Spleen (tissue), 11 donors: ENCODE measurements around the gene KCNJ16. TPM values are rescaled to one million over a fixed set of nuclear protein-coding genes. Genes with fewer than 3 reads are reported as not detected.

Source experiments
- DNase-seq: peaks from one replicate; pipeline ENCODE4 v3.0.0-alpha.2; 2020
- H3K27ac ChIP-seq, 8 donors: fragments of 200-600 bp; sonication (generic) in 7 of 8; 1 replicate in 4 of 8; 2 replicates in 4 of 8; pipeline versions ENCODE4 v1.5.0 to v1.8.0; 2016 to 2021; ENCODE audit warnings: inconsistent platforms in 4 of 8, mild to moderate bottlenecking in 4 of 8, moderate library complexity in 1 of 8
- H3K27me3 ChIP-seq, 7 donors: fragments of 200-600 bp; sonication (generic) in 6 of 7; replicated peaks in 1 of 7; 1 replicate in 4 of 7; 2 replicates in 3 of 7; pipeline versions ENCODE4 v1.5.0 to v1.8.0; 2016 to 2021; ENCODE audit warnings: inconsistent platforms in 3 of 7, mild to moderate bottlenecking in 1 of 7
- H3K36me3 ChIP-seq, 6 donors: fragments of 200-600 bp; sonication (generic) in 5 of 6; 1 replicate in 4 of 6; 2 replicates in 2 of 6; pipeline versions ENCODE4 v1.5.0 to v1.8.0; 2016 to 2021; ENCODE audit warnings: inconsistent platforms in 2 of 6
- H3K4me1 ChIP-seq, 6 donors: fragments of 200-600 bp; sonication (generic) in 5 of 6; 1 replicate in 3 of 6; 2 replicates in 3 of 6; pipeline versions ENCODE4 v1.5.0 to v1.8.0; 2016 to 2021; ENCODE audit warnings: inconsistent platforms in 3 of 6
- H3K4me3 ChIP-seq, 8 donors: fragments of 200-600 bp; sonication (generic) in 7 of 8; 1 replicate in 4 of 8; 2 replicates in 4 of 8; pipeline versions ENCODE4 v1.5.0 to v1.8.0; 2016 to 2021; ENCODE audit warnings: inconsistent platforms in 4 of 8, mild to moderate bottlenecking in 4 of 8, moderate library complexity in 2 of 8
- H3K9me3 ChIP-seq, 8 donors: fragments of 200-600 bp; sonication (generic) in 7 of 8; 1 replicate in 4 of 8; 2 replicates in 4 of 8; pipeline versions ENCODE4 v1.5.0 to v1.8.0; 2016 to 2021; ENCODE audit warnings: inconsistent platforms in 4 of 8
- POLR2A ChIP-seq, 3 donors: fragments of 450-650 bp; IDR thresholded peaks; one replicate each; pipeline ENCODE4 v1.5.1; 2017; ENCODE audit warnings: antibody characterized with exemption in 3 of 3, mild to moderate bottlenecking in 1 of 3
- POLR2AphosphoS5 ChIP-seq, 3 donors: sonication (generic); formaldehyde crosslinking; IDR thresholded peaks; one replicate each; pipeline ENCODE4 v1.5.1; 2017; ENCODE audit warnings: antibody characterized with exemption in 3 of 3
- WGBS, 5 donors: extraction: QIAGEN DNeasy Blood & Tissue Kit in 3 of 5; methylation state at CpG; one replicate each; pipeline versions ENCODE4 v1.1.5 to v1.1.7; 2013 to 2018; 5-methylcytosine and 5-hydroxymethylcytosine counted together
- intact Hi-C: fragments of 100-400 bp; cut with DNase I; formaldehyde crosslinking; loops from one replicate; pipeline ENCODE4 v1.15.0; 2023; ENCODE audit warnings: low total_unique reads
- polyA plus RNA-seq, 3 donors: library from polyadenylated mRNA; stranded (reverse); fragments of 200-250 nt; gene quantifications; one replicate each; pipeline ENCODE4 v1.2.1, GENCODE V29; 2013
- total RNA-seq, 7 donors: library from RNA; depleted of rRNA in 3 of 7; stranded (reverse); fragments of >200 nt in 3 of 7; fragmentation: NEBNext Ultra II Directional in 4 of 7; extraction: Animal tissue kit (Norgen Biotek cat#: 25700) in 4 of 7; gene quantifications; one replicate each; pipeline versions ENCODE4 v1.1.0 to v1.2.1, GENCODE V29; 2016 to 2021
- TF ChIP-seq, protein P1 (sequence below), 11 experiments: fragments of 200-600 bp in 7 of 11; fragments of 450-650 bp in 4 of 11; sonication (generic) in 4 of 11; IDR thresholded peaks in 8 of 11; conservative IDR thresholded peaks in 3 of 11; 1 replicate in 7 of 11; 2 replicates in 4 of 11; pipeline versions ENCODE4 v1.4.0 to v1.8.0; 2016 to 2021; ENCODE audit warnings: antibody characterized with exemption in 11 of 11, inconsistent platforms in 4 of 11, mild to moderate bottlenecking in 1 of 11
- donor health status: healthy with polysubstance abuse.
- donor health status: DM: no; HTN: no; CAD: no; lungs with moderate emphysema.
- donor health status: DM: no; HTN: no; CAD: no.
- donor health status: Bipolar disorder and iron deficiency.
- donor health status: healthy.
- donor health status: DM: no; HTN: no; CAD: no.
- donor health status: DM: yes; HTN: yes; CAD: no.

The KCNJ16 gene
- total and polyA plus RNA-seq, 10 donors, result 0.12 to 2.2 (median 0.86) TPM

DNA sequence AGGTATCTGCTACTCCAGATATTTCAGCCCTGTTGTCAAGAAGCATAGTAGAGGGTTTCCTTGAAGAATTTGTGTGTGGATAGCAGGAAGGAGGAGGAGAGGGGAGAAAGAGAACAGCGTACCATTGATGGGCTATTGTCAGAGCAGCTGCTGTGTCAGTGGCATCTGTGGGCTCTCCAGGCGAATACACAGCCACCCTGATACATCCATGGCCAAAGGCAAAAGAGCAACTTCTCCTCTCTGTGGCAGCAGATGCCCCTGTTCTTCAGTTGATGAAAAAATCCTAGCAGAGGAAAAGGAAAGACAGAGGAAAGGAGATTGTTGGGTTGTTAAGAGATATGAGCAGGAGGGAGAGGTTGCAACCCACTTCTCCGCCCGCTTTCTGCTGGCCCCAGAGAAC, 82.1 kb downstream of the KCNJ16 start:
- WGBS, 5 donors, result 84 to 97% (median 93%) methylated on average over 4 of the region's 4 CpGs
- Histone ChIP-seq H3K9me3 (no peaks in the 10 kb centered on the region), H3K4me3 (no peak overlapping the region), H3K27me3 (no peaks in the 10 kb centered on the region), H3K4me1 (no peaks in the 10 kb centered on the region), H3K27ac (no peak overlapping the region), H3K36me3 (no peaks in the 10 kb centered on the region)
- no peak for DNase-seq
- TF ChIP-seq POLR2A (IDR thresholded peaks at IDR 0.05), result no peak
- no peak for TF ChIP-seq POLR2AphosphoS5 (IDR thresholded peaks at IDR 0.05)
- TF ChIP-seq, protein P1, sequence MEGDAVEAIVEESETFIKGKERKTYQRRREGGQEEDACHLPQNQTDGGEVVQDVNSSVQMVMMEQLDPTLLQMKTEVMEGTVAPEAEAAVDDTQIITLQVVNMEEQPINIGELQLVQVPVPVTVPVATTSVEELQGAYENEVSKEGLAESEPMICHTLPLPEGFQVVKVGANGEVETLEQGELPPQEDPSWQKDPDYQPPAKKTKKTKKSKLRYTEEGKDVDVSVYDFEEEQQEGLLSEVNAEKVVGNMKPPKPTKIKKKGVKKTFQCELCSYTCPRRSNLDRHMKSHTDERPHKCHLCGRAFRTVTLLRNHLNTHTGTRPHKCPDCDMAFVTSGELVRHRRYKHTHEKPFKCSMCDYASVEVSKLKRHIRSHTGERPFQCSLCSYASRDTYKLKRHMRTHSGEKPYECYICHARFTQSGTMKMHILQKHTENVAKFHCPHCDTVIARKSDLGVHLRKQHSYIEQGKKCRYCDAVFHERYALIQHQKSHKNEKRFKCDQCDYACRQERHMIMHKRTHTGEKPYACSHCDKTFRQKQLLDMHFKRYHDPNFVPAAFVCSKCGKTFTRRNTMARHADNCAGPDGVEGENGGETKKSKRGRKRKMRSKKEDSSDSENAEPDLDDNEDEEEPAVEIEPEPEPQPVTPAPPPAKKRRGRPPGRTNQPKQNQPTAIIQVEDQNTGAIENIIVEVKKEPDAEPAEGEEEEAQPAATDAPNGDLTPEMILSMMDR (IDR thresholded peaks at IDR 0.05 in 8 of 11, conservative IDR thresholded peaks at IDR 0.05 in 3 of 11), result no peak
- intact Hi-C loops, result no loop called here

DNA sequence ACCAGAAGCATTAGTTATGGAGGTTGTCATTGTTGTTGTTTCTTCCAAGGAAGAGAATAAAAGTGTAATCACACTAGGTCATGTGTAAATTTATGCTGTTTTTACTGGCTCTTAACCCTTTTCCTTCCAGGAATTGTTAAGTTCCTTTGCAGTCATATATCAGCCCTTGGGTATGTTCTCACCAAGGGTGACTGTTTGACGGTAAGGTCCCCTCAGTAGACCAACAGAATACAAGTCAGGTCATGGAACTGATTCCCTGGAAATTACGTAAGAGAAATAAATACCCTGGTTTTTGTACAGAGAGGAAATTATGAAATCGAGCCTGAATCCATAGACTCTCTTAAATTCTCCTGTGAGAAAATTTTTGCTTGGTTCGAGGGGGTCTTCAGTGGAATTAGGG, 83.2 kb downstream of the KCNJ16 start:
- DNase-seq, result no peak
- no peak overlapping the region for H3K4me3 ChIP-seq
- H3K36me3 ChIP-seq, result no peaks in the 10 kb centered on the region
- no peak overlapping the region for H3K27ac ChIP-seq
- intact Hi-C loops, result no loop called here
- TF ChIP-seq, protein P1 (IDR thresholded peaks at IDR 0.05 in 8 of 11, conservative IDR thresholded peaks at IDR 0.05 in 3 of 11), result no peak
- TF ChIP-seq POLR2AphosphoS5 (IDR thresholded peaks at IDR 0.05) (no peak), POLR2A (IDR thresholded peaks at IDR 0.05) (no peak)
- no peaks in the 10 kb centered on the region for H3K9me3 ChIP-seq
- WGBS, 5 donors, result 47 to 68% (median 50%) methylated on average over 4 of the region's 4 CpGs
- H3K4me1 ChIP-seq, result no peaks in the 10 kb centered on the region
- no peaks in the 10 kb centered on the region for H3K27me3 ChIP-seq

DNA sequence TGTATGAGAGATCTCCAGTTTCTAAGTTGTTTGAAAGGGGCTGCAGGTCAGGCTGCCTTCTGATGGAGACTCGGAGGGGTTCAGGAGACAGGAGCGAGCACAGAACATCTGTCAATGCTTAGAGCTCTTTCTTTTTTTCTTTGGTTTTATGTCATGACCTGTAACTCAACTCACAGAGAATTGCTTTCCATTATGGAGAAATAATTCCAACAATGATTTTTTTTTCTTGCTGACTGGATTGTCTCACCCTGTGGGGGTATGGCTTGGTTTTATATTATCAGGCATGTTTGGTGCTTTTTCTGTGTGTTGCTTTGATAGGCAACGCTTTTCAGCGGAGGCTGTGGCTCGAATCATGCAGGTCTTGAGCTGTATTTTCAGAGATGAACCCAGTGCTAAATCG, 83.6 kb downstream of the KCNJ16 start:
- no peaks in the 10 kb centered on the region for H3K4me1 ChIP-seq
- 81 to 91% (median 87%) methylated on average over 6 of the region's 6 CpGs for WGBS, 5 donors
- no peak overlapping the region for H3K4me3 ChIP-seq
- no peak overlapping the region for H3K27ac ChIP-seq
- no peak for DNase-seq
- no peaks in the 10 kb centered on the region for H3K9me3 ChIP-seq
- H3K27me3 ChIP-seq, result no peaks in the 10 kb centered on the region
- intact Hi-C loops, result no loop called here
- no peaks in the 10 kb centered on the region for H3K36me3 ChIP-seq
- TF ChIP-seq, protein P1 (IDR thresholded peaks at IDR 0.05 in 8 of 11, conservative IDR thresholded peaks at IDR 0.05 in 3 of 11), result no peak
- TF ChIP-seq POLR2AphosphoS5 (IDR thresholded peaks at IDR 0.05), result no peak
- no peak for TF ChIP-seq POLR2A (IDR thresholded peaks at IDR 0.05)

DNA sequence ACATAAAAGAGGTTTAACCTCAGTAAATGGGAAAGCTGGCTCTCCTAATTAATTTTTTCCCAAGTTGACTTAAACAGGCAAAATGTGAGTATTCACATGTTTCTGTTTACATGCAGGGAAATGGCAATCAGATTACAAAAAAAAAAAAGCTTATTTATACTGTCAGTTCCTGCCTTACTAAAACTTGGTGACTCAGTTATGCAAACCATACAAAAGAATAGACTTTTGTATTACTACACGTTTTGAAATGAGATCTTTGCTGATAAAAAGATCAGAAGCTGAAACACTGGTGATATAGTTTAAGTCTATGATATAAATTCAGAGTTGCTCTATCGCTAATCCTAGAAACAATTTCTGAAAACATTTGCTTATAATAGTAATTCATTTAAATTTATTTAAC, 85.0 kb downstream of the KCNJ16 start:
- 70 to 79% (median 75%) methylated on average over 2 of the region's 2 CpGs for WGBS, 5 donors
- Histone ChIP-seq H3K4me1 (no peaks in the 10 kb centered on the region), H3K4me3 (no peak overlapping the region), H3K27ac (no peak overlapping the region), H3K9me3 (no peaks in the 10 kb centered on the region), H3K27me3 (no peaks in the 10 kb centered on the region), H3K36me3 (no peaks in the 10 kb centered on the region)
- DNase-seq, result no peak
- intact Hi-C loops, result no loop called here
- TF ChIP-seq POLR2A (IDR thresholded peaks at IDR 0.05) (no peak), POLR2AphosphoS5 (IDR thresholded peaks at IDR 0.05) (no peak)
- TF ChIP-seq, protein P1 (IDR thresholded peaks at IDR 0.05 in 8 of 11, conservative IDR thresholded peaks at IDR 0.05 in 3 of 11), result no peak
